ENCODE measurements around the gene RANBP1.
"Not testable (repeated sequence)": the region's sequence is repeated elsewhere in the genome, so short reads cannot be mapped to it uniquely, and the experiment has no call there.

Gene RANBP1

GRCh38 chr22:20115691-20116375 lies at the start of gene RANBP1:
Gene RANBP1 (plus strand): TSS chr22:20116104. CDS start chr22:20116185, 81 bp downstream.
- no peak for DNase-seq (ENCODE audit: low read depth in 2 of 2)

GRCh38 chr22:20066617-20067383 lies 49.1 kb upstream of the RANBP1 start:
- DNase-seq (ENCODE audit: low read depth in 2 of 2): no peak

- DNase-seq (ENCODE audit: low read depth in 2 of 2): not testable (repeated sequence)
Observed at GRCh38 chr22:20067384-20067682, 48.6 kb upstream of the RANBP1 start.

- DNase-seq (ENCODE audit: low read depth in 2 of 2): no peak
Observed at GRCh38 chr22:20068640-20069039, 47.3 kb upstream of the RANBP1 start.

- DNase-seq (ENCODE audit: low read depth in 2 of 2): no peak
Observed at GRCh38 chr22:20069331-20070042, 46.4 kb upstream of the RANBP1 start.

- no peak for DNase-seq (ENCODE audit: low read depth in 2 of 2)
Observed at GRCh38 chr22:20071524-20071972, 44.4 kb upstream of the RANBP1 start.

GRCh38 chr22:20076627-20077172 lies 39.2 kb upstream of the RANBP1 start:
- no peak for DNase-seq (ENCODE audit: low read depth in 2 of 2)

- DNase-seq (ENCODE audit: low read depth in 2 of 2): peak; percentile 38 to 47
Observed at GRCh38 chr22:20079745-20080444, 36.0 kb upstream of the RANBP1 start, which contains the start of gene DGCR8. Gene DGCR8 (plus strand): TSS chr22:20080241. CDS start chr22:20085964, 5,723 bp downstream.

GRCh38 chr22:20080445-20080775 lies 35.5 kb upstream of the RANBP1 start:
- DNase-seq (ENCODE audit: low read depth in 2 of 2): peak; percentile 40 to 52

- no peak for DNase-seq (ENCODE audit: low read depth in 2 of 2)
Observed at GRCh38 chr22:20080776-20081654, 34.9 kb upstream of the RANBP1 start.

GRCh38 chr22:20083157-20083890 lies 32.6 kb upstream of the RANBP1 start:
- DNase-seq (ENCODE audit: low read depth in 2 of 2): no peak

- DNase-seq (ENCODE audit: low read depth in 2 of 2): no peak
Observed at GRCh38 chr22:20083891-20084546, 31.9 kb upstream of the RANBP1 start.

- DNase-seq (ENCODE audit: low read depth in 2 of 2): no peak
Observed at GRCh38 chr22:20084547-20085413, 31.1 kb upstream of the RANBP1 start.

- no peak for DNase-seq (ENCODE audit: low read depth in 2 of 2)
Observed at GRCh38 chr22:20085651-20086050, 30.3 kb upstream of the RANBP1 start.

- DNase-seq (ENCODE audit: low read depth in 2 of 2): no peak
Observed at GRCh38 chr22:20086101-20086599, 29.8 kb upstream of the RANBP1 start.

GRCh38 chr22:20086763-20087162 lies 29.1 kb upstream of the RANBP1 start:
- DNase-seq (ENCODE audit: low read depth in 2 of 2): no peak

- DNase-seq (ENCODE audit: low read depth in 2 of 2): no peak
Observed at GRCh38 chr22:20087319-20088262, 28.3 kb upstream of the RANBP1 start.
